HS-27A (cell line): ENCODE data around the gene DHX32.

Experiments used
- DNase-seq: peaks from one replicate; pipeline ENCODE4 v3.0.0-alpha.2; 2012; ENCODE audit warnings: low read depth, missing footprints

The DHX32 gene

GRCh38 chr10:125849448-125849847 is 31.6 kb downstream of the DHX32 start:
- DNase-seq, result no peak

- no peak for DNase-seq
Measured at GRCh38 chr10:125848857-125849256, 32.2 kb downstream of the DHX32 start.

GRCh38 chr10:125848371-125848770 is 32.7 kb downstream of the DHX32 start:
- DNase-seq, result no peak

GRCh38 chr10:125846894-125847293 is 34.2 kb downstream of the DHX32 start:
- DNase-seq, result no peak

- no peak for DNase-seq
Measured at GRCh38 chr10:125845617-125846016, 35.5 kb downstream of the DHX32 start.

GRCh38 chr10:125844751-125845221 is 36.3 kb downstream of the DHX32 start:
- DNase-seq, result no peak

GRCh38 chr10:125843603-125844329 is 37.3 kb downstream of the DHX32 start:
- DNase-seq, result no peak

- no peak for DNase-seq
Measured at GRCh38 chr10:125840955-125841354, 40.1 kb downstream of the DHX32 start.

GRCh38 chr10:125840406-125840805 is 40.7 kb downstream of the DHX32 start:
- DNase-seq, result no peak

- DNase-seq, result no peak
Measured at GRCh38 chr10:125838802-125839575, 42.1 kb downstream of the DHX32 start.

- no peak for DNase-seq
Measured at GRCh38 chr10:125836746-125837145, 44.3 kb downstream of the DHX32 start.

- no peak for DNase-seq
Measured at GRCh38 chr10:125828311-125828710, 52.8 kb downstream of the DHX32 start.

GRCh38 chr10:125827133-125827532 is 54.0 kb downstream of the DHX32 start:
- DNase-seq, result no peak

- DNase-seq, result no peak
Measured at GRCh38 chr10:125824736-125825135, 56.4 kb downstream of the DHX32 start.

GRCh38 chr10:125823663-125824251 is 57.3 kb downstream of the DHX32 start:
- DNase-seq, result no peak

GRCh38 chr10:125822878-125823662 is 58.0 kb downstream of the DHX32 start, which contains the start of the genes BCCIP and UROS:
BCCIP (plus strand) TSS chr10:125823546; CDS start chr10:125823558, 12 bp downstream.
UROS (minus strand) TSS chr10:125823258; CDS start chr10:125816499, 6,759 bp downstream.
- peak; percentile 73 for DNase-seq

GRCh38 chr10:125820701-125821100 is 60.4 kb downstream of the DHX32 start:
- DNase-seq, result no peak

GRCh38 chr10:125817337-125817946 is 63.6 kb downstream of the DHX32 start:
- no peak for DNase-seq

- DNase-seq, result no peak
Measured at GRCh38 chr10:125816548-125816947, 64.5 kb downstream of the DHX32 start.

GRCh38 chr10:125815764-125816163 is 65.3 kb downstream of the DHX32 start:
- no peak for DNase-seq

GRCh38 chr10:125812128-125812750 is 68.9 kb downstream of the DHX32 start:
- DNase-seq, result no peak
